ENCODE data around the gene CREG1.

CREG1 gene

GRCh38 chr1:167499106-167499505 lies 54.5 kb downstream of the CREG1 start:
- ChIA-PET CTCF (no interaction called here), POLR2A (ENCODE audit: low non-redundant PET) (no interaction called here)
- no peak overlapping the region for H3K27ac ChIP-seq
- DNase-seq (ENCODE audit: low spot score): no peak
- no peak for TF ChIP-seq CTCF (conservative IDR thresholded peaks at IDR 0.05; ENCODE audit: low read depth)

- CTCF ChIA-PET: no interaction called here
- DNase-seq (ENCODE audit: low spot score): no peak
- POLR2A ChIA-PET (ENCODE audit: low non-redundant PET): no interaction called here
- TF ChIP-seq CTCF (conservative IDR thresholded peaks at IDR 0.05; ENCODE audit: low read depth): no peak
- no peak overlapping the region for H3K27ac ChIP-seq
Observed at GRCh38 chr1:167496797-167497619, 56.6 kb downstream of the CREG1 start.

GRCh38 chr1:167493372-167493771 lies 60.2 kb downstream of the CREG1 start:
- POLR2A ChIA-PET (ENCODE audit: low non-redundant PET): interaction anchor here (0.6 kb wide), 1 partner anchor 102 kb away, joined by 7 read pairs; no protein-coding TSS in a partner anchor
- no peak overlapping the region for H3K27ac ChIP-seq
- no peak for DNase-seq (ENCODE audit: low spot score)
- CTCF ChIA-PET: interaction anchor here (0.6 kb wide), 1 partner anchor 40 kb away, joined by 3 read pairs; no protein-coding TSS in a partner anchor
- TF ChIP-seq CTCF (conservative IDR thresholded peaks at IDR 0.05; ENCODE audit: low read depth): no peak

GRCh38 chr1:167492481-167492910 lies 61.1 kb downstream of the CREG1 start:
- no peak for DNase-seq (ENCODE audit: low spot score)
- no peak overlapping the region for H3K27ac ChIP-seq
- ChIA-PET POLR2A (ENCODE audit: low non-redundant PET) (no interaction called here), CTCF (no interaction called here)
- TF ChIP-seq CTCF (conservative IDR thresholded peaks at IDR 0.05; ENCODE audit: low read depth): no peak

GRCh38 chr1:167491586-167492461 lies 61.7 kb downstream of the CREG1 start:
- no peak for TF ChIP-seq CTCF (conservative IDR thresholded peaks at IDR 0.05; ENCODE audit: low read depth)
- DNase-seq (ENCODE audit: low spot score): no peak
- no peak overlapping the region for H3K27ac ChIP-seq
- POLR2A ChIA-PET (ENCODE audit: low non-redundant PET): no interaction called here
- CTCF ChIA-PET: no interaction called here

All from RWPE1 (cell line).